H1 (cell line): Measurements from ENCODE around the gene CHCHD6. TPM values are rescaled to one million over a fixed set of nuclear protein-coding genes. Genes with fewer than 3 reads are reported as not detected.
A peak's percentile ranks its signal among the peaks of the same experiment; 100 is the strongest.

ENCODE experiments used
- CTCF ChIA-PET: fragments of 300-600 bp; sonication (Branson Sonifier 250); formaldehyde crosslinking; loops from one replicate; lab custom pipeline; 2021; ENCODE audit not compliant: partially characterized antibody; lab: Charles Lee
- POLR2A ChIA-PET: fragments of 300-600 bp; sonication (Branson Sonifier 250); formaldehyde crosslinking; loops from one replicate; lab custom pipeline; 2021; ENCODE audit warnings: inconsistent platforms; ENCODE audit not compliant: partially characterized antibody; lab: Charles Lee
- DNase-seq, 2 experiments: peaks; one replicate each; pipeline versions ENCODE4 v3.0.0 to v3.0.0-alpha.2; 2010 to 2022; ENCODE audit warnings: low spot score in 2 of 2, low read depth in 1 of 2, mixed read lengths in 1 of 2
- FAIRE-seq: peaks from 2 replicates; lab custom pipeline; 2011; peaks lifted over from hg19 to GRCh38; lab: Jason Lieb, UNC
- H2AFZ ChIP-seq: 2 replicates; pipeline ENCODE4 v1.8.1; 2012; ENCODE audit warnings: low read length, inconsistent platforms
- H2AK5ac ChIP-seq: 2 replicates; pipeline ENCODE4 v1.6.1; 2013; ENCODE audit warnings: low read depth, low read length
- H2BK120ac ChIP-seq: replicated peaks from 2 replicates; pipeline ENCODE3; 2013; ENCODE audit warnings: low read depth, low read length, inconsistent platforms
- H2BK12ac ChIP-seq: 2 replicates; pipeline ENCODE4 v1.6.1; 2013; ENCODE audit warnings: low read depth, low read length
- H2BK15ac ChIP-seq: 2 replicates; pipeline ENCODE4 v1.6.1; 2013; ENCODE audit warnings: low read length
- H2BK20ac ChIP-seq: 2 replicates; pipeline ENCODE4 v1.6.1; 2013; ENCODE audit warnings: low read length
- H2BK5ac ChIP-seq: 2 replicates; pipeline ENCODE4 v1.6.1; 2013; ENCODE audit warnings: low read depth, low read length
- H3K14ac ChIP-seq: 2 replicates; pipeline ENCODE4 v1.6.1; 2013; ENCODE audit warnings: inconsistent platforms; ENCODE audit not compliant: insufficient read length
- H3K18ac ChIP-seq: 2 replicates; pipeline ENCODE4 v1.6.1; 2013; ENCODE audit warnings: low read length; ENCODE audit errors: extremely low read depth
- H3K23ac ChIP-seq: 2 replicates; pipeline ENCODE4 v1.6.1; 2013; ENCODE audit warnings: inconsistent platforms; ENCODE audit not compliant: insufficient read length
- H3K23me2 ChIP-seq: 2 replicates; pipeline ENCODE4 v1.6.1; 2013; ENCODE audit warnings: low read depth, low read length
- H3K27ac ChIP-seq: 2 replicates; pipeline ENCODE4 v1.6.1; 2011; ENCODE audit warnings: low read depth, low read length, inconsistent platforms
- H3K27me3 ChIP-seq, 4 experiments: replicated peaks in 1 of 4; 1 replicate in 1 of 4; 2 replicates in 3 of 4; pipeline versions ENCODE4 v1.6.1 to v1.8.1; 2011 to 2013; ENCODE audit warnings: low read length in 3 of 4, mild to moderate bottlenecking in 3 of 4, inconsistent platforms in 2 of 4, mixed read lengths in 2 of 4, moderate library complexity in 1 of 4; ENCODE audit not compliant: control insufficient read depth in 3 of 4, insufficient read depth in 3 of 4; ENCODE audit errors: extremely low read depth in 1 of 4
- H3K36me3 ChIP-seq, 4 experiments: 2 replicates each; pipeline versions ENCODE4 v1.6.1 to v1.8.1; 2011 to 2013; ENCODE audit warnings: mild to moderate bottlenecking in 4 of 4, low read length in 3 of 4, moderate library complexity in 2 of 4, control low read depth in 1 of 4, inconsistent platforms in 1 of 4; ENCODE audit not compliant: insufficient read depth in 4 of 4, control insufficient read depth in 2 of 4
- H3K4ac ChIP-seq: replicated peaks from 2 replicates; pipeline ENCODE3; 2013; ENCODE audit warnings: low read length, low read depth, mixed read lengths, inconsistent platforms; ENCODE audit not compliant: insufficient read length
- H3K4me1 ChIP-seq, 4 experiments: replicated peaks in 1 of 4; 1 replicate in 1 of 4; 2 replicates in 3 of 4; pipeline versions ENCODE4 v1.6.1 to v1.8.1; 2011 to 2013; ENCODE audit warnings: low read length in 3 of 4, inconsistent platforms in 2 of 4, mixed read lengths in 1 of 4; ENCODE audit not compliant: insufficient read depth in 4 of 4, control insufficient read depth in 3 of 4
- H3K4me2 ChIP-seq, 2 experiments: 2 replicates each; pipeline versions ENCODE4 v1.6.1 to v1.8.1; 2011 to 2013; ENCODE audit warnings: low read depth in 2 of 2, low read length in 2 of 2, control low read depth in 1 of 2, inconsistent platforms in 1 of 2, mild to moderate bottlenecking in 1 of 2; ENCODE audit not compliant: insufficient read depth in 1 of 2
- H3K4me3 ChIP-seq, 4 experiments: fragments of 200-600, 300-600 bp in 1 of 4; sonication (generic), shearing (Covaris generic), sonication (Bioruptor Twin) in 1 of 4; 2 replicates each; pipeline versions ENCODE4 v1.5.1 to v1.8.1; 2011 to 2016; ENCODE audit warnings: low read length in 4 of 4, low read depth in 3 of 4, control low read depth in 2 of 4, inconsistent platforms in 2 of 4, mild to moderate bottlenecking in 2 of 4, mixed read lengths in 1 of 4, moderate library complexity in 1 of 4; ENCODE audit not compliant: insufficient read depth in 2 of 4; ENCODE audit errors: extremely low read depth in 1 of 4
- H3K56ac ChIP-seq: replicated peaks from 2 replicates; pipeline ENCODE3; 2013; ENCODE audit warnings: low read depth, mild to moderate bottlenecking, mixed read lengths, low read length, inconsistent platforms; ENCODE audit not compliant: insufficient read length
- H3K79me1 ChIP-seq: 2 replicates; pipeline ENCODE4 v1.6.1; 2013; ENCODE audit warnings: low read depth, low read length, control low read depth
- H3K79me2 ChIP-seq, 2 experiments: 2 replicates each; pipeline versions ENCODE4 v1.6.1 to v1.8.1; 2012 to 2013; ENCODE audit warnings: low read length in 2 of 2, mild to moderate bottlenecking in 2 of 2, inconsistent platforms in 1 of 2; ENCODE audit not compliant: insufficient read depth in 2 of 2, control insufficient read depth in 1 of 2
- H3K9ac ChIP-seq, 4 experiments: replicated peaks in 1 of 4; 1 replicate in 1 of 4; 2 replicates in 3 of 4; pipeline versions ENCODE4 v1.6.1 to v1.8.1; 2011 to 2013; ENCODE audit warnings: low read depth in 3 of 4, low read length in 3 of 4, control low read depth in 2 of 4, mild to moderate bottlenecking in 2 of 4, moderate library complexity in 2 of 4, inconsistent platforms in 1 of 4; ENCODE audit errors: extremely low read depth in 1 of 4
- H3K9me3 ChIP-seq, 2 experiments: 2 replicates each; pipeline versions ENCODE4 v1.6.1 to v1.8.1; 2012 to 2013; ENCODE audit warnings: mild to moderate bottlenecking in 2 of 2, moderate library complexity in 2 of 2, control low read depth in 1 of 2, inconsistent platforms in 1 of 2, low read depth in 1 of 2, low read length in 1 of 2, mixed read lengths in 1 of 2; ENCODE audit not compliant: insufficient read depth in 2 of 2
- H4K20me1 ChIP-seq, 2 experiments: replicated peaks in 1 of 2; 2 replicates each; pipeline versions ENCODE3 to v1.8.1; 2011 to 2013; ENCODE audit warnings: inconsistent platforms in 2 of 2, low read length in 2 of 2, mild to moderate bottlenecking in 1 of 2; ENCODE audit not compliant: insufficient read depth in 2 of 2, control insufficient read depth in 1 of 2
- H4K5ac ChIP-seq: 2 replicates; pipeline ENCODE4 v1.6.1; 2013; ENCODE audit warnings: low read length, low read depth, mixed read lengths, inconsistent platforms; ENCODE audit not compliant: insufficient read length
- H4K8ac ChIP-seq: 2 replicates; pipeline ENCODE4 v1.8.0; 2013; ENCODE audit warnings: mild to moderate bottlenecking, moderate library complexity, low read length, inconsistent platforms; ENCODE audit not compliant: insufficient read depth; ENCODE audit errors: extremely low read depth
- H4K91ac ChIP-seq: replicated peaks from 2 replicates; pipeline ENCODE3; 2013; ENCODE audit warnings: low read length, mixed read lengths, inconsistent platforms; ENCODE audit not compliant: insufficient read length
- BCL11A ChIP-seq, 2 experiments: IDR thresholded peaks; one replicate each; pipeline ENCODE4 v1.6.1; 2011; ENCODE audit warnings: low read depth in 2 of 2, low read length in 2 of 2, mild to moderate bottlenecking in 2 of 2
- CHD1 ChIP-seq: IDR thresholded peaks from 2 replicates; pipeline ENCODE4 v1.6.1; 2012; ENCODE audit warnings: low read depth, low read length, improper control_type of control experiment
- EGR1 ChIP-seq: IDR thresholded peaks from 2 replicates; pipeline ENCODE4 v1.6.1; 2011; ENCODE audit warnings: low read depth, low read length, borderline replicate concordance
- RFX5 ChIP-seq: IDR thresholded peaks from 2 replicates; pipeline ENCODE4 v1.6.1; 2011; ENCODE audit warnings: low read depth, low read length, improper control_type of control experiment, borderline replicate concordance
- SAP30 ChIP-seq: fragments of 300-600 bp; sonication (generic); IDR thresholded peaks from 2 replicates; pipeline ENCODE4 v1.7.1; 2012; ENCODE audit warnings: low read length, moderate library complexity, mild to moderate bottlenecking, inconsistent platforms; ENCODE audit not compliant: insufficient read depth, insufficient replicate concordance
- SIX5 ChIP-seq: IDR thresholded peaks from 2 replicates; pipeline ENCODE4 v1.6.1; 2011; ENCODE audit warnings: mild to moderate bottlenecking, low read depth, low read length
- SP1 ChIP-seq: IDR thresholded peaks from 2 replicates; pipeline ENCODE4 v1.6.1; 2011; ENCODE audit warnings: low read depth, low read length
- SP4 ChIP-seq: IDR thresholded peaks from 2 replicates; pipeline ENCODE4 v1.6.1; 2012; ENCODE audit warnings: low read length, inconsistent platforms
- ZNF274 ChIP-seq: IDR thresholded peaks from 2 replicates; pipeline ENCODE4 v1.7.0; 2012; ENCODE audit warnings: low read length, borderline replicate concordance; ENCODE audit errors: extremely low read depth
- WGBS, 2 experiments: shearing (Covaris generic) in 1 of 2; methylation state at CpG; one replicate each; pipeline versions ENCODE4 v1.1.6 to v1.1.7; 2013 to 2015; ENCODE audit warnings: low lambda C conversion rate in 2 of 2, mixed read lengths in 2 of 2, inconsistent platforms in 1 of 2, low coverage in 1 of 2, missing lambda C conversion rate in 1 of 2; ENCODE audit not compliant: insufficient replicate concordance in 2 of 2, insufficient coverage in 1 of 2, insufficient read length in 1 of 2; ENCODE audit errors: extremely low coverage in 1 of 2, missing lambda C conversion rate in 1 of 2; 5-methylcytosine and 5-hydroxymethylcytosine counted together
- polyA plus RNA-seq, 7 experiments: library from polyadenylated mRNA; depleted of rRNA in 3 of 7; stranded (reverse) in 5 of 7; unstranded in 2 of 7; fragments of >200 nt in 5 of 7; fragments of 200-250 nt in 2 of 7; gene quantifications; 1 replicate in 5 of 7; 2 replicates in 1 of 7; 4 replicates in 1 of 7; pipeline versions ENCODE4 v1.2.1 to v1.2.3, GENCODE V29; 2011 to 2013; ENCODE audit warnings: missing spikeins in 2 of 7, mixed read lengths in 2 of 7
- total RNA-seq: library from RNA; stranded (reverse); fragmentation: NEBNext Ultra II Directional; extraction: Animal tissue kit (Norgen Biotek cat#: 25700); gene quantifications from 2 replicates; pipeline ENCODE4 v1.2.1, GENCODE V29; 2021

CHCHD6 gene
- total and polyA plus RNA-seq, 2 of the 8 experiments (the other 6 are each of a cell fraction or from before 2014, with no cell fraction given), result 32.4 to 37.6 TPM

GRCh38 chr3:126955004-126955790, 251.2 kb downstream of the CHCHD6 start:
- H3K56ac ChIP-seq, result no peak overlapping the region
- no peak overlapping the region for H3K4me3 ChIP-seq
- H2BK20ac ChIP-seq, result no peak overlapping the region
- H4K5ac ChIP-seq, result no peak overlapping the region
- H3K14ac ChIP-seq, result no peak overlapping the region
- H3K27ac ChIP-seq, result no peak overlapping the region
- no peak for TF ChIP-seq SAP30
- TF ChIP-seq ZNF274, result no peak
- no peak for TF ChIP-seq SP4
- TF ChIP-seq RFX5, result no peak
- no peak for TF ChIP-seq SIX5
- no peak for TF ChIP-seq EGR1
- TF ChIP-seq SP1, result no peak
- TF ChIP-seq BCL11A (IDR thresholded peaks at IDR 0.05; ENCODE audit: low read depth in 2 of 2, low read length in 2 of 2), result no peak
- TF ChIP-seq CHD1, result no peak
- H3K18ac ChIP-seq, result no peak overlapping the region; the same call in 1 of the 2 replicates
- 0 out of 2 replicates have a peak overlapping the region, but pooled peaks have one; percentile 9 for H2BK12ac ChIP-seq
- no peak overlapping the region for H3K9ac ChIP-seq
- no peaks in the 10 kb centered on the region for H3K79me1 ChIP-seq
- CTCF ChIA-PET, result interaction anchor here (0.6 to 1.5 kb wide), 5 partner anchors 11 to 550 kb away, joined by 3 to 5 read pairs (median 3); no protein-coding TSS in a partner anchor
- H4K20me1 ChIP-seq, result peaks cover 0 to 4% of the 10 kb centered on the region in 2 experiments
- no peak overlapping the region for H3K23ac ChIP-seq
- H2BK120ac ChIP-seq, result no peak overlapping the region
- 86% methylated on average over 15 of the region's 15 CpGs; no CpG with 5 or more reads in 1 of the 2 experiments for WGBS, 2 experiments
- H2BK15ac ChIP-seq, result no peak overlapping the region
- no peaks in the 10 kb centered on the region for H3K36me3 ChIP-seq
- no peaks in the 10 kb centered on the region for H3K23me2 ChIP-seq
- no peak for FAIRE-seq
- no peaks in the 10 kb centered on the region for H3K79me2 ChIP-seq
- no peaks in the 10 kb centered on the region for H3K9me3 ChIP-seq
- H3K4me2 ChIP-seq, result no peak overlapping the region
- no peak overlapping the region for H4K8ac ChIP-seq
- H3K27me3 ChIP-seq, result no peaks in the 10 kb centered on the region
- no peak overlapping the region for H2AK5ac ChIP-seq
- H4K91ac ChIP-seq, result no peak overlapping the region
- DNase-seq, result no peak
- H3K4me1 ChIP-seq, result peaks cover 0 to 7% (median 3%) of the 10 kb centered on the region in 4 experiments; a peak in 3 of 7 replicates
- POLR2A ChIA-PET, result no interaction called here
- H3K4ac ChIP-seq, result no peak overlapping the region
- H2AFZ ChIP-seq, result no peak overlapping the region
- no peak overlapping the region; the same call in 1 of the 2 replicates for H2BK5ac ChIP-seq
